B cell (primary cell): Measurements from ENCODE around the gene EGFLAM.

Experiments
- EZH2 ChIP-seq: IDR thresholded peaks from 2 replicates; pipeline ENCODE4 v1.6.1; 2012; ENCODE audit warnings: borderline replicate concordance, low read depth, mild to moderate bottlenecking, moderate library complexity, low read length; ENCODE audit not compliant: insufficient read depth, poor library complexity, severe bottlenecking
- TF ChIP-seq, protein P1 (sequence below): fragments of 200-600 bp; IDR thresholded peaks from one replicate; pipeline ENCODE4 v1.8.0; 2022; ENCODE audit warnings: antibody characterized with exemption, mild to moderate bottlenecking

DNA sequence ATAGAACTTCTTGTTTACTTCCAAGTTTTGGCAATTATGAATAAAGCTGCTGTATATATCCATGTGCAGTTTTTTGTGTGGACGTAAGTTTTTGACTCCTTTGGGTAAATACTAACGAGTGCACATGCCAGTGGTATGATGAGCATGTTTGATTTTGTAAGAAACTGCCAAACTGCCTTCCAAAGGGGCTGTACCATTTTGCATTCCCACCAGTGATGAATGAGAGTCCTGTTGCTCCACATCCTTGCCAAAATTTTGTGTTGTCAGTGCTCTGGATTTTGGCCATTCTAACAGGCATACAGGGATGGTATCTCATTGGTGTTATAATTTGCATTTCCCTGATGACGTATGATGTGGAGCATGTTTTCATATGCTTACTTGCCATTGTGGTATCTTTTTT lies 73.5 kb downstream of the EGFLAM start:
- TF ChIP-seq, protein P1, sequence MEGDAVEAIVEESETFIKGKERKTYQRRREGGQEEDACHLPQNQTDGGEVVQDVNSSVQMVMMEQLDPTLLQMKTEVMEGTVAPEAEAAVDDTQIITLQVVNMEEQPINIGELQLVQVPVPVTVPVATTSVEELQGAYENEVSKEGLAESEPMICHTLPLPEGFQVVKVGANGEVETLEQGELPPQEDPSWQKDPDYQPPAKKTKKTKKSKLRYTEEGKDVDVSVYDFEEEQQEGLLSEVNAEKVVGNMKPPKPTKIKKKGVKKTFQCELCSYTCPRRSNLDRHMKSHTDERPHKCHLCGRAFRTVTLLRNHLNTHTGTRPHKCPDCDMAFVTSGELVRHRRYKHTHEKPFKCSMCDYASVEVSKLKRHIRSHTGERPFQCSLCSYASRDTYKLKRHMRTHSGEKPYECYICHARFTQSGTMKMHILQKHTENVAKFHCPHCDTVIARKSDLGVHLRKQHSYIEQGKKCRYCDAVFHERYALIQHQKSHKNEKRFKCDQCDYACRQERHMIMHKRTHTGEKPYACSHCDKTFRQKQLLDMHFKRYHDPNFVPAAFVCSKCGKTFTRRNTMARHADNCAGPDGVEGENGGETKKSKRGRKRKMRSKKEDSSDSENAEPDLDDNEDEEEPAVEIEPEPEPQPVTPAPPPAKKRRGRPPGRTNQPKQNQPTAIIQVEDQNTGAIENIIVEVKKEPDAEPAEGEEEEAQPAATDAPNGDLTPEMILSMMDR: no peak
- TF ChIP-seq EZH2: no peak
